Progenitor cell of endocrine pancreas (in vitro differentiated cells): ENCODE results near the gene RBMS1. TPM values are rescaled to one million over a fixed set of nuclear protein-coding genes. Genes with fewer than 3 reads are reported as not detected.

ENCODE experiments used
- DNase-seq: peaks from one replicate; pipeline ENCODE4 v3.0.0; 2021; ENCODE audit warnings: low spot score; ENCODE audit not compliant: unreplicated experiment
- H3K27ac Mint-ChIP-seq: 2 replicates; pipeline ENCODE4 v1.8.0; 2021; ENCODE audit warnings: mild to moderate bottlenecking, moderate library complexity, mixed read lengths
- H3K27me3 Mint-ChIP-seq: 2 replicates; pipeline ENCODE4 v1.8.0; 2021; ENCODE audit warnings: mixed read lengths
- H3K36me3 Mint-ChIP-seq: 2 replicates; pipeline ENCODE4 v1.8.0; 2022; ENCODE audit warnings: mixed read lengths; ENCODE audit not compliant: insufficient read depth
- H3K4me1 Mint-ChIP-seq: 2 replicates; pipeline ENCODE4 v1.8.0; 2021; ENCODE audit warnings: low read depth, mixed read lengths
- H3K4me3 Mint-ChIP-seq: 2 replicates; pipeline ENCODE4 v1.8.0; 2021; ENCODE audit warnings: low read depth, mild to moderate bottlenecking, moderate library complexity, mixed read lengths
- H3K9me3 Mint-ChIP-seq: 2 replicates; pipeline ENCODE4 v1.8.0; 2021; ENCODE audit warnings: low read depth, mixed read lengths
- total RNA-seq: library from RNA; stranded (reverse); gene quantifications from 2 replicates; pipeline ENCODE4 v1.2.1, GENCODE V29; 2021
- TF ChIP-seq, protein P1 (sequence below): fragments of 200-600 bp; sonication (generic); IDR thresholded peaks from one replicate; pipeline ENCODE4 v1.5.0; 2021; ENCODE audit warnings: antibody characterized with exemption, mild to moderate bottlenecking; ENCODE audit not compliant: unreplicated experiment

Gene RBMS1
- total RNA-seq, 1 donor from 2014 or later = 59.8 TPM

DNA sequence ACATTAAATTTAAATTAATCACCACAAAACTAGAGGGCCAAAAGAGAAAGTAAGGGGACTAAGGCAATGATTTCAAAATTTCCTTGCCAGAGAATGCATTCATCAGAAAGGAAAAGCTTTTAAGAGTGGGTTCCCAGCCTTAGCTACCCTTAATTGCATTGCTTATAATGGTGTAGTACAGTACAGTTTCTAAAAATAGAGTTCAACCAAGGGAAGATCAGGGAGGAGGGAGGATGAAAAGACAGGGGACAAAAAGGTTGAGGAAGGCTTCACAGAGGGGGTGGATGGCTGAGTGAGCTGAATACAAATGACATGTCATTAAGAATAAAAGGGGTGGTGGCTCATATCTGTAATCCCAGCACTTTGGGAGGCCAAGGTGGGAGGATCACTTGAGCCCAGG, 119.9 kb downstream of the RBMS1 start:
- no peak for DNase-seq
- TF ChIP-seq, protein P1, sequence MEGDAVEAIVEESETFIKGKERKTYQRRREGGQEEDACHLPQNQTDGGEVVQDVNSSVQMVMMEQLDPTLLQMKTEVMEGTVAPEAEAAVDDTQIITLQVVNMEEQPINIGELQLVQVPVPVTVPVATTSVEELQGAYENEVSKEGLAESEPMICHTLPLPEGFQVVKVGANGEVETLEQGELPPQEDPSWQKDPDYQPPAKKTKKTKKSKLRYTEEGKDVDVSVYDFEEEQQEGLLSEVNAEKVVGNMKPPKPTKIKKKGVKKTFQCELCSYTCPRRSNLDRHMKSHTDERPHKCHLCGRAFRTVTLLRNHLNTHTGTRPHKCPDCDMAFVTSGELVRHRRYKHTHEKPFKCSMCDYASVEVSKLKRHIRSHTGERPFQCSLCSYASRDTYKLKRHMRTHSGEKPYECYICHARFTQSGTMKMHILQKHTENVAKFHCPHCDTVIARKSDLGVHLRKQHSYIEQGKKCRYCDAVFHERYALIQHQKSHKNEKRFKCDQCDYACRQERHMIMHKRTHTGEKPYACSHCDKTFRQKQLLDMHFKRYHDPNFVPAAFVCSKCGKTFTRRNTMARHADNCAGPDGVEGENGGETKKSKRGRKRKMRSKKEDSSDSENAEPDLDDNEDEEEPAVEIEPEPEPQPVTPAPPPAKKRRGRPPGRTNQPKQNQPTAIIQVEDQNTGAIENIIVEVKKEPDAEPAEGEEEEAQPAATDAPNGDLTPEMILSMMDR = no peak
- no peaks in the 10 kb centered on the region for H3K9me3 Mint-ChIP-seq
- peak overlapping the region; percentile 60 for H3K27ac Mint-ChIP-seq
- no peaks in the 10 kb centered on the region for H3K36me3 Mint-ChIP-seq
- H3K27me3 Mint-ChIP-seq = no peaks in the 10 kb centered on the region
- H3K4me3 Mint-ChIP-seq = no peak overlapping the region
- peaks cover 20% of the 10 kb centered on the region for H3K4me1 Mint-ChIP-seq

DNA sequence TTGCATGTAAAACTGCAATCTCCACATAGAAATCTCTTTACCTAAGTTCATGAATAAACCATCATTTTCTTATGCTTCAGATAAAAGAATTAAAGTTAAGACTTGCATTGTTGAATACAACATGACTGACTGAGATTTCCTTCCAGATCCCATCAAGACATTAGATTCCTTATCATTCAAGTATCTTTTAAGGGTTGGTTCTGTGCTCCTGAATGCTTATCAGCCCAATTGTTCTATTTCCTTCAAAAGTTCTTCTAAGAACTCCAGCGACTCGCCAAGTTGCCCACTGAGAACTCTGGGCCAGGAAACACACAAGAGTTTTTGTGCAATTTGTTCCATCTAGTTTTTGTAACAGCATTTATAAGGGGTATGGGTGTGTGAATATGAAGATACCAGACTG, 120.3 kb downstream of the RBMS1 start:
- Mint-ChIP-seq H3K4me1 (peaks cover 20% of the 10 kb centered on the region), H3K36me3 (no peaks in the 10 kb centered on the region), H3K4me3 (no peak overlapping the region), H3K27me3 (no peaks in the 10 kb centered on the region), H3K27ac (no peak overlapping the region), H3K9me3 (no peaks in the 10 kb centered on the region)
- DNase-seq = no peak
- TF ChIP-seq, protein P1 = no peak

DNA sequence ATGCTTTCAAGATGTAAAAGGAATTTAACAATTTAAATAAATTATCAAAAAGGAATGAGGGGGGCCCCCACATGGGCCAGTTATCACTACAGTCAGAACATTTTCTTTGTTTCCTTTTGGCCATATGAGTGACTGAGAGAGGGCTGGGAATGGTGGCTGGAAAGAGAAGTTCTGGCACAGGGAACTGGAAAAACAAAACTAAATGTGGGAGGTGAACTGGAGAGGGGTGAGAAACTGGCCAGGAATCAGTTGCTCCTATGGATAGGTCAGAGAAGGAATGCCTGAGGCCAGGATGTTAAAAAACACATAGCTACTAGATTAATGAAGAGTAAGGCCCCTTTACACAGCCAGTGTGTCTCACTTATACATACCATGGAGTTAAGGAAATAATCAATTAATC, 121.0 kb downstream of the RBMS1 start:
- H3K27ac Mint-ChIP-seq = no peak overlapping the region
- H3K4me3 Mint-ChIP-seq = no peak overlapping the region
- DNase-seq = no peak
- H3K27me3 Mint-ChIP-seq = no peaks in the 10 kb centered on the region
- H3K36me3 Mint-ChIP-seq = no peaks in the 10 kb centered on the region
- peaks cover 26% of the 10 kb centered on the region for H3K4me1 Mint-ChIP-seq
- TF ChIP-seq, protein P1 = no peak
- no peaks in the 10 kb centered on the region for H3K9me3 Mint-ChIP-seq

DNA sequence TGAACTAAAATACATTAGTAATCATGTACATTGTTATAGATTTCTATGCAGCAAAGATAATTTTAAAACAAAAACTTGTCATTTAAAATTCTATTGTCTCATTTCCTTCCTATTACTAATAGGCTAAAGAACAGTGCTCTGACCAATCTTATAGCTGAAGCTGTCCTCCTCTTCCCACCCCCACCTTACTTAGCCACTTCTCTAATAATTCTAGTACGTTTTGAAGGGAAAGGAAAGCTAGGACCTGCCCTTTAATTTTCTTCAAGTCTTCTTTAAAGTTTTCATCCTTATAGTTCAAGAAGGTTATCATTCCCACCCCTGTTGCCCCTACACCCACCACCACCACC, 121.6 kb downstream of the RBMS1 start:
- peaks cover 26% of the 10 kb centered on the region for H3K4me1 Mint-ChIP-seq

DNA sequence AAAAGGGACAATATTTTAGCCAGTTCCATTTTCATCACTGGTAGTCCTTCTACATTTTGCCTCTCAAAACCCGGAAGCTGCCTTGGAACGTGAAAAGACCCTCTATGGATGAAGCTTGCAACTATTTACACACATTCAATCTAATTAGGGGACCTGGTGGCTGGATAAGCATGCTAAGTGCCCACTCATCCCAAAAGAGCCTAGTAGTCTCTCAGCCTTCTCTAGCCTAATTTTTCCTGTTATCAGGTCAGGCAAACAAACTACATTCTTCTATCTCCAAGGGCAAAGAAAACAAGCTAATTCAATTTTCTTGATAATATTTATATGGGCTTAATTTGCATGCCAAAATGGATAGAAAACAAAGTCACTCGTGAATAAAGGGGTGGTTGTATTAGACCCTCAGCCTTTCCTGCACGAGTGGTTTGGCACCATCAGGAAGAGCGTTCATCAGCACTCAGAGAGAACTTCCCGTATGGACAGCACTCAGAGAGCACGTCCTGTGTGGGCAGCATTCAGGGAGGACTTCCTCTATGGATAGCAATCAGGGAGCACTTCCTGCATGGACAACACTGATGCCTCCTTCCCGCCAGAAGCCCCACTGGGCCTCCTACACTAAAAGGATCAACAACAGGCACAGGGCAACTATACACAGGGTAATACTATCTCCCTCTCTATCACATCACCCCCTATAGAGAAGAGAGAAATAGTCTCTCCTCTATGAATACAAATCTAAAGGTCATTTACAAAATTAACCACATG, 122.2 kb downstream of the RBMS1 start:
- TF ChIP-seq, protein P1 = no peak
- no peaks in the 10 kb centered on the region for H3K9me3 Mint-ChIP-seq
- peaks cover 27% of the 10 kb centered on the region for H3K4me1 Mint-ChIP-seq
- no peaks in the 10 kb centered on the region for H3K27me3 Mint-ChIP-seq
- H3K4me3 Mint-ChIP-seq = no peak overlapping the region
- DNase-seq = no peak
- H3K27ac Mint-ChIP-seq = no peak overlapping the region
- no peaks in the 10 kb centered on the region for H3K36me3 Mint-ChIP-seq

More for the DNA sequence above, 121.6 kb downstream of the RBMS1 start:
- no peak for DNase-seq
- Mint-ChIP-seq H3K4me3 (no peak overlapping the region), H3K9me3 (no peaks in the 10 kb centered on the region), H3K27ac (no peak overlapping the region), H3K36me3 (no peaks in the 10 kb centered on the region), H3K27me3 (no peaks in the 10 kb centered on the region)
- TF ChIP-seq, protein P1 = no peak
